ENCODE results near the gene GRIP2.

GRIP2 gene

DNA sequence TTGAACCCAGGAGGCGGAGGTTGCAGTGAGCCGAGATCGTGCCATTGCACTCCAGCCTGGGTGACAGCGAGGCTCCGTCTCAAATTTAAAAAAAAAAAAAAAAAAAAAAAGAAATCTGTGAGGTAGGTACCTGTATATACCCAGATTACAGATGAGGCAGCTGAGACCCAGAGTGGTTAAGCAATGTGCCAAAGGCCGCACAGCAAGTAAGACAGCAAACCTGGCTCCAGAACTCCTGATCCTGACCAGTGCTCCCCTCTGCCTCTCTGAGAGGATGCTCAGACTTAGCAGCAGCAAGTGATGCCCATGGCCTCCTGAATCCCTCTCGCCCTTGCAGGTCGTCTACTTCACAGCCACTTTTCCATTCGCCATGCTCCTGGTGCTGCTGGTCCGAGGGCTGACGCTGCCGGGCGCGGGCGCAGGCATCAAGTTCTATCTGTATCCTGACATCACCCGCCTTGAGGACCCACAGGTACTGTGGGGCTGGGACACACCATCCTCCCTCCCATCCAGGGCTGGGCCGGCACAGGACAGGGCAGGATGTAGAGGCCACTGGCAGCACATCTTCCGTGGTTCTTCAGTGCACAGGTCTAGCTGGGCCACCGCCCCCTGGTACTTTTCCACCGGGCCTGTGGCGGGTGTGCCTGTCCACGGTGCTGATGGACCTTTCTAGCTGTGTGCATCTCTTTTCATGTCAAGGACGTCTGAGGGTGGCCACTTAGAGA lies 73.8 kb downstream of the GRIP2 start:
- DNase-seq (ENCODE audit: low read depth) = no peak

GRCh38 chr3:14465425-14465824 lies 74.7 kb downstream of the GRIP2 start:
- DNase-seq (ENCODE audit: low read depth) = no peak

GRCh38 chr3:14464521-14464920 lies 75.6 kb downstream of the GRIP2 start:
- no peak for DNase-seq (ENCODE audit: low read depth)

DNA sequence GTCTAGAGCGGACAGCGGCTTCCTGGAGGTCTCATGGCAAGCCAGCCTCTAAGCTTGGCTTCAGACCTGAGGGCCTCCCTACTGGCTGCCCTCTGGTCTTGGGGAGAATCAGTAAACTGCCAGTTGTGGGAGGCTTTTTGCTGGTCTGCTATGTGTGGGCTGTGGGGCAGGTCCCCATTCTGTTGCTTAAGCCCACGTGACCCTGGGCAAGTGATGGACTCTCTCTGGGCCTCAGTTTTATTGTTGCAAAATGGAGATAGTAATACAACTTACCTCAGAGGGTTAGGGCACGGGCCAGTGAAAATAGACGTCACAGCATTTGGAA lies 76.0 kb downstream of the GRIP2 start:
- DNase-seq (ENCODE audit: low read depth) = no peak

- DNase-seq (ENCODE audit: low read depth) = no peak
Measured at GRCh38 chr3:14463330-14464140, 76.6 kb downstream of the GRIP2 start.

GRCh38 chr3:14462738-14463137 lies 77.4 kb downstream of the GRIP2 start:
- no peak for DNase-seq (ENCODE audit: low read depth)

DNA sequence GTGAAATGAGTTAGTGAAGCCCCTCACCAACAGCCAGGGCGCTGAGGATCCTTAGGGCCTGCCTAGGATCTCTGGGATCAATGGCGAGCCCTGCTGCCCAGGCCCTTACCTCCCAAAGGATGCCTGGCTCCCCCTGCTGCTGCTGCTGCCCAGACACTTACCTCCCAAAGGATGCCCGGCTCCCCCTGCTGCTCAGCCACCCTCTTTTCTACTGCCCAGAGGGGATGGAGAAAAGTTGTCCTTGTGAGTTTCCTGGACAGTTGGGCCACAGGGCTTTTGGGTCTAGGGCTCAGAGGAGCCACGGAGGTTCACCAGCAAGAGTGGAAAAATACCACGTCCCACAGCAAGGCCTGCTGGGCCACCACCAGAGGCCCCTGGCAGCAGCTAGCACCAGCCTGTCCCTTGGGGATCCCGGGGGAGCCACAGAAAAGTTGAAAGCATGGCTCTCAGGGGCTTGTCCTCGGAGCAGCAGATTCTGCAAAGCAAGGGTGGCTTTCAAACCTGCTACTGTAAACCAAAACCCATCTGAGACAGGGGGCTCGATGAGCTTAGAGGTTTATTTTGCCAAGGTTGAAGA lies 78.3 kb downstream of the GRIP2 start:
- no peak for DNase-seq (ENCODE audit: low read depth)

DNA sequence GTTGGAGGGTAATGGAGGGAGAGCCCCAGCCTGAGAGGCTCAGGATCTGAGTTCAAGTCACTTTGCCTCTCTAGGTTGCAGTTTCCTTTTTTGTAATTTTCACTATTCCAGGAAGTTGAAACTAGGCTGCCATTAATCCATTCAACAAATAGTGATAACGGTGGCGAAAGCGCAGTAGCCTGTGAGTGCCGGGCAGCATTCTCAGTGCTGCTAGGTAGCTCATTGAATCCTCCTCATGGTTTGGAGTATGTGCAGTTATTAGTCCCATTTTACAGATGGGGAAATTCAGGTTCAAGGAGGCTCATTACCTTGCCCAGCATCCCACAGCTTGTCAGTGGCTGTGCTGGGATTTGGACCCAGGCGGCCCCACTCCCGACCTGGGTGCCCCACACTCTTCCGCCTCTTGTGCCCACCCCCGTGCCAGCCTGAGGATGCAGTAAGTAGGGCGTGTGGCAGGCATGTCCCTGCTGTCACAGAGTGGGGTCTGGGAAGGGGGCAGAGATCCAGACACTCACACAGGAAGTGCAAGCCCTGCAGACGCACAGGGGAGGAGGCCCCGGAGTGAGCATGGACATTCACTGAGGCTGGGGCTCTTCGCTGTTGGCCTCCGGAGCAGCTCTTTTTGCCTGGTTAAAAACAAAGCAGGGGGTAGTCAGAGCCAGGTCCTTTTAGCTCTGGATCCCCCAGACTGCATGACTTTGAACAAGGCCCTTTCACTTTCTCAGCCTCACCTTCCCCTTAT lies 79.0 kb downstream of the GRIP2 start:
- DNase-seq (ENCODE audit: low read depth) = no peak

GRCh38 chr3:14460342-14461005 lies 79.7 kb downstream of the GRIP2 start:
- no peak for DNase-seq (ENCODE audit: low read depth)

- DNase-seq (ENCODE audit: low read depth) = no peak
Measured at GRCh38 chr3:14459787-14460186, 80.4 kb downstream of the GRIP2 start.

DNA sequence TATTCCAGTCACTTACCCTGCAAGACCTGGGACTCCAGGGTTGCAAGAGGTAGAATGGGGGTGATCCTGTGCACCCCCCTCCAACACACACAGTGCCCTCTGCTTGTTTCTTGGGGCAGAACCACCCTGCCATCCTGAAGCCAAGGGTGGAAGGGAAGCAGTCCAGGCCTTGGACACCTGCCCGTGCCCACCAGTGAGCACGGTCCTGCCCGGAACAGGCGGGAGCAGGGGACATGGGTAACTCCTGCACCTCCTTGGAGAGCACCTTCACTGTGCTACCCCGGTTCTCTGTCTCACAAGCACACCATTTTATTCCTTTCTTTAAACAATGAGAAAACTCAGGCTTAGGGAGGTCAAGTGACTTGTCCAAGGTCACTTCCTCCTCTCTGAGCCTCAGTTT lies 80.8 kb downstream of the GRIP2 start:
- DNase-seq (ENCODE audit: low read depth) = no peak

DNA sequence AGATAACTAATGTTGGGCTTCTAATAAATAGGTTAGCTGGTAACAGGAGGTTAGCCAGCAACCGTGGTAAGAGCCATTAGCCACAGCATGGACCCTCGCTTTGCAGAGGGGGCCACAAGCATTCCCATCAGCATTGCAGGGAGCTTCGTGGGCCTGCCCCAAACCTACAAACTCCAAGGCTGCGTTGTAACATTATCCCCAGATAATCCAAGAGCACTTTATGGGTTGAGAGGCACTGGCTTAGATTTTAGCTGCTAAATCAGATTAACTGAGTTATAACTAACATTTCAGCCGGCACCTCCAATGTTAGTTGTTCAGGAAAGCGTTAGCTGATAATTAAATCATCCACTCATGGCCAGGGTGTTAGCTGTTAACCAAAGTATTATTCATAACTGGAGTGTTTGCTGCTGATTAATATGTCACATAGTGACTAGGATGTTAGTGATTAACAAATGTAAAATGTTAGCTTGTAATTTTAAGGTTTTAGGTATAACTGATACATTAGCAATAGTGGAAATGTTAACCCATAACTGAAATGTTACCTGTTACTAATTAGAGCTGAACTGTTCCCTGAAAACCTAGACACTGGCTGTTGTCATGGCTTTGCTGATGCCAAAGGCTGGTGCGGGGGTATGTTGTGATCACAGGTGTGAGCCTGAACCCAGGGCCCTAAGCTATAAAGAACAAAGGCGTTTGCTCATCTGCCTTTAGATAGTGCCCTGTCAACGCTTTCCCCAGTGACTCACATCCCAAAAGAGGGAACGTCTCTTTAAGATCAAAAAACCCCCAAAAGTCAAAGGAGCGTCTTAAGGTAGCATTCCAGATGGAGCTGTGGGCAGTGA lies 81.5 kb downstream of the GRIP2 start:
- no peak for DNase-seq (ENCODE audit: low read depth)

DNA sequence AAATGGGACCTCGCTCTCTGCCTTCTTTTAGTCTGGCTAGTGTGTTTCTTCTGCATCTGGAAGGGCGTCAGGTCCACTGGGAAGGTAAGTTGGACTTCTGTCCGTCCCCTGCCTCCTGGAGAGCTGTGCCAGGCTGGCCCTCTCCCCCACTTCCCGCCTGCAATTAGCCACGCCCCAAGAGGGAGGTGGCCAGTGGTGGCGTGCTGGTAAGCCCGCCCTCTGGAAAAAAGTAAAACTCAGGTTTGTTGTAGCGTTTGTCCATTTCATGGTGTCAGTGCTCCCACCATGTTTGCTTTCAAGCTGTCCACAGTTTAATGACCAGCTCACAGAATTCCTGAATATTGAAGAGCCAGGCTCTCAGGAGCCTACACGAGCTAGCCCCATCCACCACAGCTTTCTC lies 82.1 kb downstream of the GRIP2 start:
- no peak for DNase-seq (ENCODE audit: low read depth)

- no peak for DNase-seq (ENCODE audit: low read depth)
Measured at GRCh38 chr3:14457481-14457880, 82.7 kb downstream of the GRIP2 start.

DNA sequence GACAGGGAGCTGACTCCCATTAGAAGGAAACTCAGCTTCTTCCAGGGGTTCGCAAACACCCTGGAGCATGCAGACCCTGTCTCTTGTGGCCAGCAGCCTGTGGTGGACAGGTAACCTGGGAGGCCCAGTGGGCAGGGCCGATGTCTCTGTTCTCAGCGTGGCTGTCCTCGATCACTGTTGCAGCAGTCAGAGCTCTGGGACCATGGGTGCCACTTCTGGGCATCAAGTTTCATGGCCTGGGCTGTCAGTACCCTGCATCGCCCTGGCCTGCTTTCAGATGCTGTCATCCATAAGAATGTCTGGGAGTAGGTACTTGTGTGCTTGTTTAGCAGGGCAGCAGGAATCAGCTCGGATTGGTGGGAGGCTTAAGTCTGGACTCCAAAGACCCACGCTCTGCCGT lies 83.3 kb downstream of the GRIP2 start:
- no peak for DNase-seq (ENCODE audit: low read depth)

GRCh38 chr3:14455571-14456317 lies 84.4 kb downstream of the GRIP2 start:
- DNase-seq (ENCODE audit: low read depth) = no peak

DNA sequence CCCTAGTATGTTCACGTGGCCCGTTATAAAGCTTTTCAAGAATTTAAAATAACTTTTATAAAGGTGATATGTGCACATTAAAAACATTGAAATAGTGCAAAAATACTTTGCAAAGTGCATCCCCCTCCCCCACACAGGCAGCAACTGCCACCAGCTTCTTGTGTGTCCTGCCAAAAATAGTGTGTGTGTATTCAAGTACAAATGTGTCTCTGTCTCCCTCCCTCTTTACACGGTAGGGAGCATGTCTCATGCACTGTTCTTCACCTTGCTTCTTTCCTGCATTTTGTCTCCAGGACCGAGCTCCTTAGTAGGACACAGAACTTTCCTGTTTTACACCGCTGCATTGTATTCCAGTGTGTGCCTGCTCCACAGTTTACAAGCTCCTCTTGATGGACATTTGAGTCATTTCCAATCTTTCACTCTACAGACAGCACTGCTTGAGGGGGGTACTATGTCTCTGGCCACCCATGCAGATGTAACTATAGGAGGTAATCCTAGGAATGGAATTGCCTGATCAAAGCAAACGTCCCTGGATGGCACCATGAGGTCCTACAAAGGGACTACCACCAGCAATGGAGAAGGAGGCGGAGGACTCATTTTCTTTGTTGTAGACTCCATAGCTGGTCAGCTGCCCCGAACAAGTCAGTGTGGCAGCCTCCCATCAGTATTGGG lies 85.4 kb downstream of the GRIP2 start:
- DNase-seq (ENCODE audit: low read depth) = no peak

- DNase-seq (ENCODE audit: low read depth) = no peak
Measured at GRCh38 chr3:14453876-14454638, 86.1 kb downstream of the GRIP2 start.

Data from HS-27A (cell line).